GM23248 (cell line): ENCODE data around the gene CDO1.

Experiments used
- EZH2 ChIP-seq: fragments of 200-600 bp; sonication (generic); IDR thresholded peaks from 2 replicates; pipeline ENCODE4 v1.6.1; 2018; ENCODE audit warnings: antibody characterized with exemption, mild to moderate bottlenecking; ENCODE audit not compliant: insufficient read depth, poor library complexity, severe bottlenecking
- EZH2phosphoT487 ChIP-seq: fragments of 200-600 bp; sonication (generic); IDR thresholded peaks from 2 replicates; pipeline ENCODE4 v1.6.1; 2018; ENCODE audit warnings: antibody characterized with exemption, moderate library complexity, mild to moderate bottlenecking, low read depth; ENCODE audit not compliant: insufficient read depth

- TF ChIP-seq EZH2 (no peak), EZH2phosphoT487 (no peak)
These were observed 16.4 kb downstream of the CDO1 start for GRCh38 chr5:115800108-115800507.
